ENCODE results near the gene EPB42.
"Not testable (repeated sequence)": the region's sequence is repeated elsewhere in the genome, so short reads cannot be mapped to it uniquely, and the experiment has no call there.

The EPB42 gene

GRCh38 chr15:43167261-43167660, 53.6 kb downstream of the EPB42 start:
- not testable (repeated sequence) for H3K9me3 ChIP-seq (ENCODE audit: control insufficient read depth in 1 of 2, low read length in 2 of 2); H3K4me1 ChIP-seq (ENCODE audit: control insufficient read depth in 1 of 2, insufficient read depth in 2 of 2, low read length in 2 of 2); H3K27me3 ChIP-seq (ENCODE audit: control insufficient read depth in 1 of 2, insufficient read depth in 2 of 2, low read length in 2 of 2); H3K4me3 ChIP-seq (ENCODE audit: low read depth in 1 of 2, low read length in 2 of 2); H3K9ac ChIP-seq (ENCODE audit: low read depth in 1 of 2, low read length in 2 of 2); H3K27ac ChIP-seq (ENCODE audit: low read depth, low read length)
- H3K36me3 ChIP-seq (ENCODE audit: control insufficient read depth in 1 of 2, insufficient read depth in 2 of 2, low read length in 2 of 2): peaks cover 8 to 36% of the 10 kb centered on the region in 2 donors

GRCh38 chr15:43165801-43166325, 55.0 kb downstream of the EPB42 start:
- Histone ChIP-seq H3K4me1 (ENCODE audit: control insufficient read depth in 1 of 2, insufficient read depth in 2 of 2, low read length in 2 of 2) (no peaks in the 10 kb centered on the region), H3K4me3 (ENCODE audit: low read depth in 1 of 2, low read length in 2 of 2) (no peak overlapping the region), H3K27me3 (ENCODE audit: control insufficient read depth in 1 of 2, insufficient read depth in 2 of 2, low read length in 2 of 2) (no peaks in the 10 kb centered on the region), H3K36me3 (ENCODE audit: control insufficient read depth in 1 of 2, insufficient read depth in 2 of 2, low read length in 2 of 2) (peaks cover 8 to 37% of the 10 kb centered on the region in 2 donors), H3K9me3 (ENCODE audit: control insufficient read depth in 1 of 2, low read length in 2 of 2) (no peaks in the 10 kb centered on the region), H3K9ac (ENCODE audit: low read depth in 1 of 2, low read length in 2 of 2) (no peak overlapping the region), H3K27ac (ENCODE audit: low read depth, low read length) (no peak overlapping the region)

DNA sequence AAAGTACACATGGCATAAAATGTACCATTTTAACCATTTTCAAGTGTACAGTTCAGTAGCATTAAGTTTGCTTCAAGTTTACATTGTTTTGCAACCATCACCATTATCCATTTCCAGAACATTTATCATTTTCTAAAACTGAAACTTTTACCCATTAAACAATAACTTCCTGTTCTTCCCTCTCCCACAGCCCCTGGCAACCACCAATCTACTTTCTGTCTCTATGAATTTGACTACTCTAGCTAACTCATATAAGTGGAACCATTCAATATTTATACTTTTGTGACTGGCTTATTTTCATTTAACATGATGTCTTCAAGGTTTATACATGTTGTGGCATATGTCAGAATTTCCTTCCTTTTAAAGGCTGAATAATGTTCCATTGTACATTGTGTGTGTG, 67.5 kb downstream of the EPB42 start:
- H3K9ac ChIP-seq (ENCODE audit: low read depth in 1 of 2, low read length in 2 of 2): no peak overlapping the region
- H3K9me3 ChIP-seq (ENCODE audit: control insufficient read depth in 1 of 2, low read length in 2 of 2): no peaks in the 10 kb centered on the region
- H3K4me1 ChIP-seq (ENCODE audit: control insufficient read depth in 1 of 2, insufficient read depth in 2 of 2, low read length in 2 of 2): no peaks in the 10 kb centered on the region
- no peak overlapping the region for H3K4me3 ChIP-seq (ENCODE audit: low read depth in 1 of 2, low read length in 2 of 2)
- H3K36me3 ChIP-seq (ENCODE audit: control insufficient read depth in 1 of 2, insufficient read depth in 2 of 2, low read length in 2 of 2): peaks cover 16 to 59% of the 10 kb centered on the region in 2 donors
- no peaks in the 10 kb centered on the region for H3K27me3 ChIP-seq (ENCODE audit: control insufficient read depth in 1 of 2, insufficient read depth in 2 of 2, low read length in 2 of 2)
- H3K27ac ChIP-seq (ENCODE audit: low read depth, low read length): no peak overlapping the region

GRCh38 chr15:43151688-43152087, 69.1 kb downstream of the EPB42 start:
- no peaks in the 10 kb centered on the region for H3K4me1 ChIP-seq (ENCODE audit: control insufficient read depth in 1 of 2, insufficient read depth in 2 of 2, low read length in 2 of 2)
- peaks cover 16 to 59% of the 10 kb centered on the region in 2 donors for H3K36me3 ChIP-seq (ENCODE audit: control insufficient read depth in 1 of 2, insufficient read depth in 2 of 2, low read length in 2 of 2)
- H3K27ac ChIP-seq (ENCODE audit: low read depth, low read length): no peak overlapping the region
- H3K9ac ChIP-seq (ENCODE audit: low read depth in 1 of 2, low read length in 2 of 2): no peak overlapping the region
- H3K27me3 ChIP-seq (ENCODE audit: control insufficient read depth in 1 of 2, insufficient read depth in 2 of 2, low read length in 2 of 2): no peaks in the 10 kb centered on the region
- no peak overlapping the region for H3K4me3 ChIP-seq (ENCODE audit: low read depth in 1 of 2, low read length in 2 of 2)
- H3K9me3 ChIP-seq (ENCODE audit: control insufficient read depth in 1 of 2, low read length in 2 of 2): no peaks in the 10 kb centered on the region

DNA sequence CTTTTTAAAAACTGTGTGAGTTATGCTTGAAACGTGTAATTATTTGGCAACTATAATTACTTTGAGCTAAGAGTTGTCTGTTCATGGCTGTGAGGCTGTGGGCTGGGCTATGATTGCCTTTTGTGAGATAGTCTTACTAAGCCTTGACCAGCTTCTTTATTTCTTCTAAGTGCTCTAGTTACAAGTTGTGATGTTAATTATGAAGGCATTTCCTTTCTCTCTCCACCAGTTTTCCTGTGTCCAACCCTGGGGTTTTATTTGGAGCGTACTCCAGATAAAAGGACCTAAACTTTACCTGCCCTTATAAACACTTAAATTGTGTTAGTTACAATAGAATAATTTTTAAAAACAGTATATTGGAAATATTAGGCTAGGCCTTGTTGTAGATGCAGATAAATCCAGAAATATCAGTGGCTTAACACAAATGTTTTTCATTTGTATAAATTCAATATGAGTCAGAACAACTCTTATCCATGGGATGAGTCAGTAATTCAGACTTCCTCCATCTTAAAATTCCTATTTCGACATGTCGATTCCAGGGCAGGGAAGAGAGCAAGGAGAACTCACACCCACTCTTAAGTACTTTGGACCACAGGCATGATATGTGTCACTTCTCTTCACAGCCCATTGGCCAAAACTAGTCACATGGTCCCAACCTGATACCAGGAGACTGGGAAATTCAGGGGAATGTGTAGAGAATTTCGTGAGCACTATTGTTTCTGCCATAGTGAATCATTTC, 70.5 kb downstream of the EPB42 start:
- H3K27ac ChIP-seq (ENCODE audit: low read depth, low read length): no peak overlapping the region
- H3K4me1 ChIP-seq (ENCODE audit: control insufficient read depth in 1 of 2, insufficient read depth in 2 of 2, low read length in 2 of 2): no peaks in the 10 kb centered on the region
- H3K9ac ChIP-seq (ENCODE audit: low read depth in 1 of 2, low read length in 2 of 2): no peak overlapping the region
- no peaks in the 10 kb centered on the region for H3K9me3 ChIP-seq (ENCODE audit: control insufficient read depth in 1 of 2, low read length in 2 of 2)
- H3K36me3 ChIP-seq (ENCODE audit: control insufficient read depth in 1 of 2, insufficient read depth in 2 of 2, low read length in 2 of 2): peaks cover 16 to 51% of the 10 kb centered on the region in 2 donors
- no peaks in the 10 kb centered on the region for H3K27me3 ChIP-seq (ENCODE audit: control insufficient read depth in 1 of 2, insufficient read depth in 2 of 2, low read length in 2 of 2)
- no peak overlapping the region for H3K4me3 ChIP-seq (ENCODE audit: low read depth in 1 of 2, low read length in 2 of 2)
